Urothelium cell line (cell line): Measurements from ENCODE around the gene KLK3.

Experiments
- DNase-seq: peaks from one replicate; pipeline ENCODE4 v3.0.0; 2011; ENCODE audit warnings: low spot score, mixed read lengths
- FAIRE-seq: peaks from 2 replicates; lab custom pipeline; 2011; peaks lifted over from hg19 to GRCh38; lab: Jason Lieb, UNC

KLK3 gene

DNA sequence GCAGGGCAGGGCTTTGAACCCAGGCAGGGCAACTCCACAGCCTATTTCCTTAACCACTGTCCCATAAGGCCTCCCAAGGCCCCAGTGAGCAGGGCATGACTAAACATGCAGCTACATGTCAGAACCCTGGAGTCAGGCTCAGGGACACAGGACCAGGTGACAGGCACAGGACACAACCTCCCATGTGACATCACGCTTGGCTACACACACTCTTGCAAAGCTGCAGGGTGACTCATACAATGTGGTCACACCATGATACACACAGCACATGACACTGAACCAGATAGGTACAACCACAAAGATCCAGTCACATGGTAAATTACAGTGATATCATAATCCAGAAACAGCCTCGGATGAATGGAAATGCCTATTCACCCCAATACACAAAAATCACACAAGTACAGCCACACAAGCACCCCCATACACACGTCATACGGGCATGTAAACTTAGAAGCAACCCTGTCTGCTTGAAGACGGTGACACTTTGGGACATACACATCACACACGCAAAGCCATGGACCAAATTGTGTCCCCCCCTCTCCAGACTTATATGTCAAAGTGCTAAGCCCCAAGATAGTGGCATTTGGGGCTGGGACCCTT is 42.0 kb downstream of the KLK3 start:
- FAIRE-seq (peak; percentile 99), DNase-seq (peak; percentile 82)

- no peak for DNase-seq
- FAIRE-seq, result no peak
These were observed 42.5 kb downstream of the KLK3 start for GRCh38 chr19:50897191-50897607.

GRCh38 chr19:50897612-50898011 is 42.9 kb downstream of the KLK3 start:
- DNase-seq (no peak), FAIRE-seq (peak; percentile 5)

GRCh38 chr19:50898018-50898417 is 43.3 kb downstream of the KLK3 start:
- DNase-seq, result no peak
- FAIRE-seq, result no peak

DNA sequence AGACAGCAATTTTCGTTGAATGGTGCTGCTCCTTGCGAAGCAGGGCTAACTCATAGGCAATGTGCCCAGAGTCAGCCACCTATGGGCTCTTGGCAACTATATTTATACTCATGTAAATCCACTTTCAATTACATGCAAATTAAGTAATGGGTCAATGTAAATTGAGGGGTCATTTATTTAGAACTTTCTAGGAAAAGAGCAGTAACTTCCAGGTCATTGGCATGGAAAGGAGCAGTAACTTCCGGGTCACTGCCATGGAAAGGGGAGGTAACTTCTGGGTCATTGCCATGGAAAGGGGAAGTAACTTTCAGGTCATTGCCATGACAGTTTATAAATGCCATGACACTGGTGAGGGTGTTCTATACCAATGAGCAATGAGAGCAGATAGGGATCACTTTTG is 44.9 kb downstream of the KLK3 start:
- FAIRE-seq, result no peak

GRCh38 chr19:50902640-50903039 is 47.9 kb downstream of the KLK3 start:
- FAIRE-seq, result no peak

More for the DNA sequence above, 44.9 kb downstream of the KLK3 start:
- no peak for DNase-seq

DNA sequence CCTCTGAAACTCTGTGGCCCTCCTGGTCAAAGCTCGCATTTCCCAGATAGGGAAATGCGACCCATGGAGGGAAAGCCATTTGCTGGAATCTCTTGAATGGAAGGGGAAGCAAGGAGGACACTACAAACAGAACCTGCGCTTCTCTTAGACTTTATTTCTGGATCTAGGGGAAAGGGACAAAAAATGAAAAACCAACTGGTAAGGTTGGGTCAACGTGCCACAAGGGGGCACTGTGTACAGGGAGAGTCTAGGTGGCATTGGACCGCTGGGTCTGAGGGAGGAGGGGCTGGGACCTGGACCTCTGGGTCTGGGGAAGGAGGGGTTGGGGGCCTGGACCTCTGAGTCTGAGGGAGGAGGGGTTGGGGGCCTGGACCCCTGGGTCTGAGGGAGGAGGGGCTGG is 51.5 kb downstream of the KLK3 start:
- FAIRE-seq (no peak), DNase-seq (no peak)

More at GRCh38 chr19:50902640-50903039, 47.9 kb downstream of the KLK3 start:
- DNase-seq, result no peak

GRCh38 chr19:50908336-50908735 is 53.6 kb downstream of the KLK3 start:
- no peak for DNase-seq
- FAIRE-seq, result no peak

DNA sequence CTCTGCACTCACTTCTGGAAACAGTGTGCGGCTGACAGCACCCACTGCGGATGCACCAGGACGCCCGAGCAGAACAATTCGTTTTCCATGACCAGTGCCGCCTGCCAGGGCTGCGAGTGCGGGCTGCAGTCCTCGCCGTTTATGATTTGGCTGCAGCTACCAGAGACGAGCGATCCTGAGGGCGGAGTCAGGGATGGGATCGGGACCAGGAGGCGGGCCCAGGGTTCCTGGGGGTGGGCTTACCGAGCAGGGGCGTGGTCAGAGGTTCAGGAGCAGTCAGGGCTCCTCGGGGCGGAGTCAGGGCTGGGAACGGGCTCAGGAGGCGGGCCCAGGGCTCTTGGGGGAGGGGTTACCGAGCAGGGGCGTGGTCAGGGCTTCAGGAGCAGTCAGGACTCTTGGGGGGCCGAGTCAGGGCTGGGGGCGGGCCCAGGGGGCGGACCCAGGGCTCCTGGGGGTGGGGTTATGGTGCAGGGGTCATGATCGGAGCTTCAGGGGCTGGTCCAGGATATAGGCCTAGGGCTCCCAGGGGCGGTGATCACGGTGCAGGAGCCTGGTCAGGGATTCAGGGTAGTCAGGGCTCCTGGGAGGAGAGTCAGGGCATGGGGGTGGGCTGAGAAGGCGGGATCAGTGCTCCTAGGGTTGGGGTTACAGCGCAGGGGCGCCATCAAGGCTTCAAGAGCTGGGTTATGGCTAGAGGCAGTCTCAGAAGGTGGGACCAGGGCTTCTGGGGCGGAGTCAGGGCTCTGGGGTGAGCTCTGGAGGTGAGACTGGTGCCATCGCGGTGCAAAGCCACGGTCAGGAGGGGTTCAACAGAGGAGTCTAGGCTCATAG is 54.7 kb downstream of the KLK3 start:
- DNase-seq (no peak), FAIRE-seq (no peak)
